OCI-LY7 (cell line): Measurements from ENCODE around the gene RAB7A. TPM values are rescaled to one million over a fixed set of nuclear protein-coding genes. Genes with fewer than 3 reads are reported as not detected.

ENCODE experiments used
- BruUV-seq: library from RNA; stranded (reverse); fragments of 400-500 nt; replicated peaks from 2 replicates; lab custom pipeline; 2021; lab: Mats Ljungman, UMichigan
- CTCF ChIA-PET: fragments of 300-600 bp; sonication (Branson Sonifier 250); formaldehyde crosslinking; loops from one replicate; lab custom pipeline; 2022; ENCODE audit warnings: antibody characterized with exemption; ENCODE audit not compliant: unreplicated experiment; lab: Charles Lee
- POLR2A ChIA-PET: fragments of 300-600 bp; sonication (Branson Sonifier 250); formaldehyde crosslinking; loops from one replicate; lab custom pipeline; 2022; ENCODE audit warnings: antibody characterized with exemption; lab: Charles Lee
- DNase-seq: peaks from one replicate; pipeline ENCODE4 v3.0.0-alpha.2; 2015; ENCODE audit warnings: low spot score
- H2AFZ ChIP-seq: fragments of 200-600 bp; sonication (generic), shearing (Covaris generic); 2 replicates; pipeline ENCODE4 v1.6.1; 2014; ENCODE audit warnings: mild to moderate bottlenecking, antibody characterized with exemption, low read length, moderate library complexity
- H3K27ac ChIP-seq: fragments of 200-600 bp; sonication (generic); 2 replicates; pipeline ENCODE4 v1.5.1; 2014; ENCODE audit warnings: mixed run types, low read depth, mild to moderate bottlenecking, moderate library complexity, low read length, inconsistent platforms; ENCODE audit not compliant: poor library complexity, severe bottlenecking
- H3K36me3 ChIP-seq: fragments of 200-600 bp; sonication (generic); 2 replicates; pipeline ENCODE4 v1.6.1; 2014; ENCODE audit warnings: mild to moderate bottlenecking, antibody characterized with exemption, low read length, moderate library complexity, mixed read lengths; ENCODE audit not compliant: insufficient read depth
- H3K4me1 ChIP-seq: fragments of 200-600 bp; sonication (generic); 2 replicates; pipeline ENCODE4 v1.5.1; 2014; ENCODE audit warnings: mild to moderate bottlenecking, low read length; ENCODE audit not compliant: insufficient read depth, poor library complexity, severe bottlenecking
- H3K4me2 ChIP-seq: fragments of 200-600 bp; sonication (generic); 2 replicates; pipeline ENCODE4 v1.6.1; 2014; ENCODE audit warnings: mild to moderate bottlenecking, low read length
- H3K4me3 ChIP-seq: fragments of 200-600 bp; sonication (generic); 2 replicates; pipeline ENCODE4 v1.5.1; 2014; ENCODE audit warnings: mild to moderate bottlenecking, low read depth, low read length; ENCODE audit not compliant: poor library complexity, severe bottlenecking
- H3K79me2 ChIP-seq: fragments of 200-600 bp; sonication (generic); 2 replicates; pipeline ENCODE4 v1.6.1; 2016; ENCODE audit warnings: low read depth, mild to moderate bottlenecking, low read length, moderate library complexity, mixed read lengths; ENCODE audit not compliant: insufficient read depth
- H3K9me2 ChIP-seq: fragments of 200-600 bp; sonication (generic); 2 replicates; pipeline ENCODE4 v1.6.1; 2016; ENCODE audit warnings: mild to moderate bottlenecking, low read length, mixed read lengths; ENCODE audit not compliant: insufficient read depth
- H3K9me3 ChIP-seq: fragments of 200-600 bp; sonication (generic); 2 replicates; pipeline ENCODE4 v1.6.1; 2014; ENCODE audit warnings: mild to moderate bottlenecking, mixed run types, low read length, mixed read lengths
- H4K20me1 ChIP-seq: fragments of 200-600 bp; sonication (generic); 2 replicates; pipeline ENCODE4 v1.6.1; 2014; ENCODE audit warnings: mild to moderate bottlenecking, antibody characterized with exemption, low read length, moderate library complexity, mixed read lengths; ENCODE audit not compliant: insufficient read depth
- EZH2phosphoT487 ChIP-seq: fragments of 200-600 bp; sonication (generic); IDR thresholded peaks from 2 replicates; pipeline ENCODE4 v1.6.1; 2018; ENCODE audit warnings: low read depth, borderline replicate concordance, mild to moderate bottlenecking, mixed run types, antibody characterized with exemption, low read length, moderate library complexity, mixed read lengths
- intact Hi-C: fragments of 100-400 bp; cut with micrococcal nuclease; formaldehyde crosslinking; loops from one replicate; pipeline ENCODE4 v1.10.0; 2022; ENCODE audit not compliant: unreplicated experiment
- total RNA-seq, 2 experiments: library from RNA; depleted of rRNA in 1 of 2; stranded (reverse); fragments of >200 nt in 1 of 2; shearing (Covaris generic) in 1 of 2; gene quantifications; 2 replicates each; pipeline ENCODE4 v1.2.3, GENCODE V29; 2014 to 2022
- TF ChIP-seq, protein P1 (sequence below): fragments of 200-600 bp; sonication (generic); conservative IDR thresholded peaks from 2 replicates; pipeline ENCODE4 v1.5.1; 2014; ENCODE audit warnings: mild to moderate bottlenecking, antibody characterized with exemption, low read length, moderate library complexity, mixed read lengths

RAB7A gene
- total RNA-seq, 2 experiments from 2014 or later, result 24.5 to 143 TPM

DNA sequence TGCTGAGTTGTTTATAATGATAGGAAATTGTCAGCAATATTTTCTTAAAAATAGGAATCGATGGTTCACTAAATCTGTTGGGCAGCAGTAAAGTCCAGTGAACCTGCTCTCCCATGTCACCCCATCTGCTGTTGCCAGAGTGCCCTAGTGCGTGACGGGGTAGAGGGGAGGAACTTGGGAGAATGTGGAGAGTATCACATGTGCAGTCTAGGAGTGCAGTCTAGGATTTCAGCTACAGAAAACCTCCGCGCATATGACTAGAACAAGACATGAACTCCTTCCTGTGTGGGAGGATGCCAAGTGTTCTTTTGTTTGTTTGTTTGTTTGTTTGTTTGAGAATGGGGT is 78.8 kb downstream of the RAB7A start:
- H3K4me3 ChIP-seq, result no peak overlapping the region
- peak overlapping the region; percentile 6 for H3K27ac ChIP-seq
- TF ChIP-seq EZH2phosphoT487, result no peak
- TF ChIP-seq, protein P1, sequence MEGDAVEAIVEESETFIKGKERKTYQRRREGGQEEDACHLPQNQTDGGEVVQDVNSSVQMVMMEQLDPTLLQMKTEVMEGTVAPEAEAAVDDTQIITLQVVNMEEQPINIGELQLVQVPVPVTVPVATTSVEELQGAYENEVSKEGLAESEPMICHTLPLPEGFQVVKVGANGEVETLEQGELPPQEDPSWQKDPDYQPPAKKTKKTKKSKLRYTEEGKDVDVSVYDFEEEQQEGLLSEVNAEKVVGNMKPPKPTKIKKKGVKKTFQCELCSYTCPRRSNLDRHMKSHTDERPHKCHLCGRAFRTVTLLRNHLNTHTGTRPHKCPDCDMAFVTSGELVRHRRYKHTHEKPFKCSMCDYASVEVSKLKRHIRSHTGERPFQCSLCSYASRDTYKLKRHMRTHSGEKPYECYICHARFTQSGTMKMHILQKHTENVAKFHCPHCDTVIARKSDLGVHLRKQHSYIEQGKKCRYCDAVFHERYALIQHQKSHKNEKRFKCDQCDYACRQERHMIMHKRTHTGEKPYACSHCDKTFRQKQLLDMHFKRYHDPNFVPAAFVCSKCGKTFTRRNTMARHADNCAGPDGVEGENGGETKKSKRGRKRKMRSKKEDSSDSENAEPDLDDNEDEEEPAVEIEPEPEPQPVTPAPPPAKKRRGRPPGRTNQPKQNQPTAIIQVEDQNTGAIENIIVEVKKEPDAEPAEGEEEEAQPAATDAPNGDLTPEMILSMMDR, result no peak
- peaks cover 27% of the 10 kb centered on the region for H3K4me1 ChIP-seq
- no TSS peak for BruUV-seq
- POLR2A ChIA-PET, result interaction anchor here (0.8 to 1.2 kb wide), 3 partner anchors 10 to 310 kb away, joined by 3 to 5 read pairs (median 4); no protein-coding TSS in a partner anchor
- no peak for DNase-seq
- CTCF ChIA-PET, result no interaction called here
- H4K20me1 ChIP-seq, result 0 out of 2 replicates have a peak, but pooled peaks cover 4% of the 10 kb centered on the region
- no peak overlapping the region for H2AFZ ChIP-seq
- H3K9me2 ChIP-seq, result no peaks in the 10 kb centered on the region
- H3K4me2 ChIP-seq, result peak overlapping the region; percentile 74
- no peaks in the 10 kb centered on the region for H3K9me3 ChIP-seq
- peaks cover 9% of the 10 kb centered on the region; the same call in 1 of the 2 replicates for H3K79me2 ChIP-seq
- peaks cover 68% of the 10 kb centered on the region for H3K36me3 ChIP-seq
- intact Hi-C loops, result no loop called here

DNA sequence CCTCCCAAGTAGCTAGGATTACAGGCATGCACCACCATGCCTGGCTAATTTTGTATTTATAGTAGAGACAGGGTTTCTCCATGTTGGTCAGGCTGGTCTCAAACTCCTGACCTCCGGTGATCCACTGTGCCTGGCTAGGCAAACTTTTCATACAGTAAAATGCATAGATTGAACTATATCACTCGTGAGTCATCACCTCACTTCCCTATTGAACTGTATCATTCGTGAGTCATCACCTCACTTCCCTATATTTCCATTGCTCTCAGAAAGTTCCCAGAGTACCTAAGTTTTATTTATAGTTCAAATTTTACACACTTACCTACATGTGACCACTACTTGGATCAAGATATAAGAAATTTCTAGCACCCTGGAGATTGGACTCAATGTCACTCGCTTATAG is 79.8 kb downstream of the RAB7A start:
- H3K9me3 ChIP-seq, result no peaks in the 10 kb centered on the region
- peaks cover 9% of the 10 kb centered on the region; the same call in 1 of the 2 replicates for H3K79me2 ChIP-seq
- H3K27ac ChIP-seq, result no peak overlapping the region
- ChIA-PET CTCF (no interaction called here), POLR2A (no interaction called here)
- BruUV-seq, result no TSS peak
- no peak overlapping the region for H3K4me3 ChIP-seq
- H3K4me1 ChIP-seq, result peaks cover 27% of the 10 kb centered on the region
- H3K36me3 ChIP-seq, result peaks cover 62% of the 10 kb centered on the region
- DNase-seq, result no peak
- no peak for TF ChIP-seq EZH2phosphoT487
- TF ChIP-seq, protein P1, result no peak
- H2AFZ ChIP-seq, result no peak overlapping the region
- no peaks in the 10 kb centered on the region for H3K9me2 ChIP-seq
- no peak overlapping the region for H3K4me2 ChIP-seq
- H4K20me1 ChIP-seq, result 0 out of 2 replicates have a peak, but pooled peaks cover 4% of the 10 kb centered on the region
- intact Hi-C loops, result no loop called here

DNA sequence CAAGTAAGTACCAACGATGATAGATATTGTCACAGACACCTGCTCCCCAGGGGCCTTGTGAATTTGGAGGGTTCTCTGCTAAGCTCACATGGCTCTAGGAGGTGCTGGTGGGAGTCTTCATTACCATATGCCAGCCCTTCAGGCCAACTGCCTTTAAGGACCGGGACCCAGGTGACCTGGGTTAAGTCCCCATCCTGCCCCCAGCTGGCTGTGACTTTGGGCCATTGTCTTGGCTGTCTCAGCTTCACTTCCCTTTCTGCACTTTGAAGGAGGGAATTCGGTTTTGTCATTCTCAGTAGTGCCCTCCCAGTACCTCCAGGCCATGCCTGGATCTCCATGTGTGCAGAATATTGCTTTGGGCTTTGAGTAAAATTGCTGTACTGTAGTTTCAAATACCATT is 80.6 kb downstream of the RAB7A start:
- Histone ChIP-seq H3K4me2 (no peak overlapping the region), H3K4me3 (no peak overlapping the region), H3K27ac (no peak overlapping the region), H3K79me2 (peaks cover 9% of the 10 kb centered on the region; the same call in 1 of the 2 replicates), H3K9me3 (no peaks in the 10 kb centered on the region), H4K20me1 (0 out of 2 replicates have a peak, but pooled peaks cover 4% of the 10 kb centered on the region), H2AFZ (no peak overlapping the region), H3K9me2 (no peaks in the 10 kb centered on the region), H3K36me3 (peaks cover 62% of the 10 kb centered on the region), H3K4me1 (peaks cover 27% of the 10 kb centered on the region)
- TF ChIP-seq, protein P1, result no peak
- no peak for TF ChIP-seq EZH2phosphoT487
- no TSS peak for BruUV-seq
- intact Hi-C loops, result no loop called here
- CTCF ChIA-PET, result no interaction called here
- peak; percentile 48 for DNase-seq
- POLR2A ChIA-PET, result no interaction called here
